GM10266 (cell line): ENCODE measurements around the gene KRT73.

Source experiments
- DNase-seq: peaks from one replicate; pipeline ENCODE4 v3.0.0; 2012; ENCODE audit errors: extremely low spot score
- TF ChIP-seq, protein P1 (sequence below): IDR thresholded peaks from 2 replicates; pipeline ENCODE4 v1.5.1; 2012; ENCODE audit warnings: mild to moderate bottlenecking, low read depth; ENCODE audit not compliant: control insufficient read depth, insufficient read depth; ENCODE audit errors: missing control alignments

KRT73 gene

DNA sequence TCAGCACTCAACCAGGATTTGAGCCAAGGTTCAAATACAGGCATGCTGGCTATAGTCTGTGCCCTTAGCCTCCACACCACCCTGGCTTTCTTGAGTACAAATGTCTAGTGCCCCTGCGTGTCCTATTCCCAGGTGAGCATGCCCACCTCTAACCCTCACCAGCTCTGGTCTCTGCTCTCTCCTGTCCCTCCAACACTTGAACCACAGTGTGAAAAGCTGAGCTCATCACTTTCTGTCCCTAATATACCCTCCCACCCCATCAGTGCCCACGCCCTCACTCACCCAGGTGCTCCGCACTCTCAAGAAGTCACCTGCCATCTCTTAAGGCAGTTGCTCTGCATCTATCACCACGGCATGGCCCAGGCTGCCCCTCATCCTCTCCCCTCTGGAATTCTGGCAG lies 58.4 kb downstream of the KRT73 start:
- TF ChIP-seq, protein P1, sequence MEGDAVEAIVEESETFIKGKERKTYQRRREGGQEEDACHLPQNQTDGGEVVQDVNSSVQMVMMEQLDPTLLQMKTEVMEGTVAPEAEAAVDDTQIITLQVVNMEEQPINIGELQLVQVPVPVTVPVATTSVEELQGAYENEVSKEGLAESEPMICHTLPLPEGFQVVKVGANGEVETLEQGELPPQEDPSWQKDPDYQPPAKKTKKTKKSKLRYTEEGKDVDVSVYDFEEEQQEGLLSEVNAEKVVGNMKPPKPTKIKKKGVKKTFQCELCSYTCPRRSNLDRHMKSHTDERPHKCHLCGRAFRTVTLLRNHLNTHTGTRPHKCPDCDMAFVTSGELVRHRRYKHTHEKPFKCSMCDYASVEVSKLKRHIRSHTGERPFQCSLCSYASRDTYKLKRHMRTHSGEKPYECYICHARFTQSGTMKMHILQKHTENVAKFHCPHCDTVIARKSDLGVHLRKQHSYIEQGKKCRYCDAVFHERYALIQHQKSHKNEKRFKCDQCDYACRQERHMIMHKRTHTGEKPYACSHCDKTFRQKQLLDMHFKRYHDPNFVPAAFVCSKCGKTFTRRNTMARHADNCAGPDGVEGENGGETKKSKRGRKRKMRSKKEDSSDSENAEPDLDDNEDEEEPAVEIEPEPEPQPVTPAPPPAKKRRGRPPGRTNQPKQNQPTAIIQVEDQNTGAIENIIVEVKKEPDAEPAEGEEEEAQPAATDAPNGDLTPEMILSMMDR: no peak
- DNase-seq: no peak

DNA sequence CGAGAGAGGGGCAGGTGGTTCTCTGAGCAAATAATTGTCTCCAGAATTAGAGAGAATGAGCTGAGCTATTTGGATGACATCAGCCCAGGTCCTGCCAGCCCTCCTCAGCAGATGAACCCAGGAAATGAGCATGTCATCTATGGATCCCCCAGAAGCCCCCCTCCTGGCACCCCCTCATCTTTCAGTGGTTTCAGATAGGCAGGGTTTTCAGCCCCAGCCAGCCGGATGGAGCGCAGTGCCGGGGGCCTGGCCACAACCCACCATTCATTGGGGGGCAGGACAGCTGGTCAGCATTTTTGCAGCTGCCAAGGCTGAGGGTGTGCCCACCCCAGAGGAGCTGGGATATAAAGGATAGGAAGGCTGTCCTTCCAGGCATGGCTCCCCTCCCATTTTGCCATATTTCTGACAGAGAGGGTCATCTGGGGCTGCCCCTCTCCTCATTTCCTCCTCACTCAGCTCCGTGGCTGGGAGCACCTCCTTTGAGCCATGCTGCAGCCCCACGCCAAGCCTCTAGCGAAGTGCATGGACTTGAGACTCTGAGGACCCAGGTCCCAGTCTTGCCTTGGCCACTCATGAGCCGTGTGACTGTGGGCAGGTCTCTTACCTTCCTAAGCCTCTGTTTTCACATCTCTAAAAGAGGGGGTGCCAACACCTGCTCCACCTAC lies 59.4 kb downstream of the KRT73 start:
- TF ChIP-seq, protein P1: no peak
- no peak for DNase-seq
